GM23338 (cell line): Measurements from ENCODE around the gene SARM1.

Source experiments
- CREB1 ChIP-seq: fragments of 250-450 bp; sonication (Bioruptor Pico); IDR thresholded peaks from 2 replicates; pipeline ENCODE4 v1.5.0; 2020; ENCODE audit warnings: low read depth, mild to moderate bottlenecking, moderate library complexity
- EZH2 ChIP-seq: fragments of 200-600 bp; sonication (generic); IDR thresholded peaks from one replicate; pipeline ENCODE4 v1.8.0; 2017; ENCODE audit warnings: antibody characterized with exemption, mild to moderate bottlenecking, low read depth; ENCODE audit not compliant: unreplicated experiment
- EZH2phosphoT487 ChIP-seq: fragments of 200-600 bp; sonication (generic); IDR thresholded peaks from one replicate; pipeline ENCODE4 v1.8.1; 2018; ENCODE audit warnings: antibody characterized with exemption; ENCODE audit not compliant: unreplicated experiment
- JUNB ChIP-seq: IDR thresholded peaks from one replicate; pipeline ENCODE4 v1.6.1; 2016; ENCODE audit warnings: antibody characterized with exemption; ENCODE audit not compliant: unreplicated experiment
- NANOG ChIP-seq: IDR thresholded peaks from 2 replicates; pipeline ENCODE4 v1.6.1; 2016; ENCODE audit warnings: antibody characterized with exemption, borderline replicate concordance
- POLR2AphosphoS5 ChIP-seq: IDR thresholded peaks from 2 replicates; pipeline ENCODE4 v1.6.1; 2016; ENCODE audit warnings: antibody characterized with exemption, low read depth
- STAT1 ChIP-seq: IDR thresholded peaks from one replicate; pipeline ENCODE4 v1.6.1; 2016; ENCODE audit warnings: antibody characterized with exemption; ENCODE audit not compliant: unreplicated experiment
- ZNF114 ChIP-seq: fragments of 250-450 bp; sonication (Bioruptor Pico); IDR thresholded peaks from 2 replicates; pipeline ENCODE4 v1.5.0; 2020; ENCODE audit warnings: mild to moderate bottlenecking, moderate library complexity
- TF ChIP-seq, protein P1 (sequence below), 2 experiments: fragments of 200-600 bp in 1 of 2; sonication (generic) in 1 of 2; conservative IDR thresholded peaks; 2 replicates each; pipeline versions ENCODE4 v1.5.1 to v1.6.1; 2016 to 2017; ENCODE audit warnings: antibody characterized with exemption in 2 of 2, low read depth in 2 of 2, mild to moderate bottlenecking in 2 of 2, moderate library complexity in 1 of 2
- TF ChIP-seq, protein P2 (sequence below): IDR thresholded peaks from one replicate; pipeline ENCODE4 v1.6.1; 2018; ENCODE audit warnings: antibody characterized with exemption; ENCODE audit not compliant: unreplicated experiment

DNA sequence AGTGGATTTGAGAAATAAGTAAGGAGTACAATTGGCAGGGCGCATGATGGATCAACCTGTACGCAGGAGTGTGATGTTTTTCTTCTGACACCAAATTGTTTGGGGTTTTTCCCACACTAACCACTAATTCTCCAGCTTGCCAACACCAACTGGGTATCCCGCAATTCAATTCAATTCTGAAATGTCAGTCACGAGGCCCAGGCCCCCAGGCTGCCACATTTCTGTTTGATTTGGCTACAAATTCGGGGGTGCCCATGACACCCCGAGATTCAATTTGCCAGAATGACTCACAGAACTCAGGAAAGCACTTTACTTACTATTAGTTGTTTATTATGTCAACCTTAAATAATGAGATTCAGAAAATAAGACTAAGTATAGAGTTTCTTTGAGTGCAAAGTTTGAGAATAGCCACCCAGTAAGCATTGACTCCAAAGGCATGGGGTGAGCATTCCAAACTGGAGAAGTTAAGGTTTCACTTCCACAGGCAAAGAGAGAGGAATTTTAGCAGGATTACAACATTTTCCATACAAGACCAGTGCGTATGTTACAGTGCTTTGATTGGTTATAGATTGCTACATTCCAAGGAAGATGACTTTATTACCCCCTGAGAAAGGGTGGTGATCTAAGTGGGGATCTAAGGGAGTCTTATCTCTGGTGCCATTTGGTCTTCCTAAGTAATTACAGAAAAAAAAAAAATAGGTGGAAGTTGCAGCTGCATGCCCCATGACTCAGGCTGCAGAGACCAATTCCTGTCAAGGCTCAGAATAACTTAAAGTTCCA, 23.0 kb downstream of the SARM1 start:
- TF ChIP-seq, protein P1, sequence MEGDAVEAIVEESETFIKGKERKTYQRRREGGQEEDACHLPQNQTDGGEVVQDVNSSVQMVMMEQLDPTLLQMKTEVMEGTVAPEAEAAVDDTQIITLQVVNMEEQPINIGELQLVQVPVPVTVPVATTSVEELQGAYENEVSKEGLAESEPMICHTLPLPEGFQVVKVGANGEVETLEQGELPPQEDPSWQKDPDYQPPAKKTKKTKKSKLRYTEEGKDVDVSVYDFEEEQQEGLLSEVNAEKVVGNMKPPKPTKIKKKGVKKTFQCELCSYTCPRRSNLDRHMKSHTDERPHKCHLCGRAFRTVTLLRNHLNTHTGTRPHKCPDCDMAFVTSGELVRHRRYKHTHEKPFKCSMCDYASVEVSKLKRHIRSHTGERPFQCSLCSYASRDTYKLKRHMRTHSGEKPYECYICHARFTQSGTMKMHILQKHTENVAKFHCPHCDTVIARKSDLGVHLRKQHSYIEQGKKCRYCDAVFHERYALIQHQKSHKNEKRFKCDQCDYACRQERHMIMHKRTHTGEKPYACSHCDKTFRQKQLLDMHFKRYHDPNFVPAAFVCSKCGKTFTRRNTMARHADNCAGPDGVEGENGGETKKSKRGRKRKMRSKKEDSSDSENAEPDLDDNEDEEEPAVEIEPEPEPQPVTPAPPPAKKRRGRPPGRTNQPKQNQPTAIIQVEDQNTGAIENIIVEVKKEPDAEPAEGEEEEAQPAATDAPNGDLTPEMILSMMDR (conservative IDR thresholded peaks at IDR 0.05; ENCODE audit: low read depth in 2 of 2): no peak
- TF ChIP-seq POLR2AphosphoS5 (no peak), ZNF114 (no peak), EZH2phosphoT487 (no peak), JUNB (no peak), EZH2 (no peak), CREB1 (CRISPR knock-in tag) (no peak), NANOG (no peak), STAT1 (no peak)
- TF ChIP-seq, protein P2, sequence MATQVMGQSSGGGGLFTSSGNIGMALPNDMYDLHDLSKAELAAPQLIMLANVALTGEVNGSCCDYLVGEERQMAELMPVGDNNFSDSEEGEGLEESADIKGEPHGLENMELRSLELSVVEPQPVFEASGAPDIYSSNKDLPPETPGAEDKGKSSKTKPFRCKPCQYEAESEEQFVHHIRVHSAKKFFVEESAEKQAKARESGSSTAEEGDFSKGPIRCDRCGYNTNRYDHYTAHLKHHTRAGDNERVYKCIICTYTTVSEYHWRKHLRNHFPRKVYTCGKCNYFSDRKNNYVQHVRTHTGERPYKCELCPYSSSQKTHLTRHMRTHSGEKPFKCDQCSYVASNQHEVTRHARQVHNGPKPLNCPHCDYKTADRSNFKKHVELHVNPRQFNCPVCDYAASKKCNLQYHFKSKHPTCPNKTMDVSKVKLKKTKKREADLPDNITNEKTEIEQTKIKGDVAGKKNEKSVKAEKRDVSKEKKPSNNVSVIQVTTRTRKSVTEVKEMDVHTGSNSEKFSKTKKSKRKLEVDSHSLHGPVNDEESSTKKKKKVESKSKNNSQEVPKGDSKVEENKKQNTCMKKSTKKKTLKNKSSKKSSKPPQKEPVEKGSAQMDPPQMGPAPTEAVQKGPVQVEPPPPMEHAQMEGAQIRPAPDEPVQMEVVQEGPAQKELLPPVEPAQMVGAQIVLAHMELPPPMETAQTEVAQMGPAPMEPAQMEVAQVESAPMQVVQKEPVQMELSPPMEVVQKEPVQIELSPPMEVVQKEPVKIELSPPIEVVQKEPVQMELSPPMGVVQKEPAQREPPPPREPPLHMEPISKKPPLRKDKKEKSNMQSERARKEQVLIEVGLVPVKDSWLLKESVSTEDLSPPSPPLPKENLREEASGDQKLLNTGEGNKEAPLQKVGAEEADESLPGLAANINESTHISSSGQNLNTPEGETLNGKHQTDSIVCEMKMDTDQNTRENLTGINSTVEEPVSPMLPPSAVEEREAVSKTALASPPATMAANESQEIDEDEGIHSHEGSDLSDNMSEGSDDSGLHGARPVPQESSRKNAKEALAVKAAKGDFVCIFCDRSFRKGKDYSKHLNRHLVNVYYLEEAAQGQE: no peak
